NCI-H460 (cell line): Measurements from ENCODE around the gene RTN4RL2. TPM values are rescaled to one million over a fixed set of nuclear protein-coding genes. Genes with fewer than 3 reads are reported as not detected.
A peak's percentile ranks its signal among the peaks of the same experiment; 100 is the strongest.

ENCODE experiments used
- DNase-seq: peaks from one replicate; pipeline ENCODE4 v3.0.0-alpha.2; 2016; ENCODE audit warnings: low read depth; ENCODE audit errors: extremely low read depth
- polyA plus RNA-seq: library from polyadenylated mRNA; depleted of rRNA; stranded (reverse); fragments of >200 nt; gene quantifications from 2 replicates; pipeline ENCODE4 v1.2.3, GENCODE V29; 2014; cell fraction: nucleus; rRNA removed
- total RNA-seq: library from RNA; depleted of rRNA; stranded (reverse); fragments of >200 nt; shearing (Covaris generic); gene quantifications from 2 replicates; pipeline ENCODE4 v1.2.3, GENCODE V29; 2014; rRNA removed

RTN4RL2 gene
- total RNA-seq, result 0.45 and 0.72 TPM in 2 replicates
- 2.7 and 4.3 TPM in 2 replicates for polyA plus RNA-seq

- peak; percentile 37 for DNase-seq
Observed at GRCh38 chr11:57460022-57460757, at the start of gene RTN4RL2. RTN4RL2 (plus strand) TSS chr11:57460528; CDS start chr11:57460866, 338 bp downstream.

- DNase-seq, result no peak
Observed at GRCh38 chr11:57413681-57414080, 46.6 kb upstream of the RTN4RL2 start.

GRCh38 chr11:57414612-57415212 is 45.6 kb upstream of the RTN4RL2 start:
- DNase-seq, result no peak

- DNase-seq, result no peak
Observed at GRCh38 chr11:57416436-57416835, 43.9 kb upstream of the RTN4RL2 start.

GRCh38 chr11:57417056-57417455 is 43.3 kb upstream of the RTN4RL2 start:
- no peak for DNase-seq

GRCh38 chr11:57418131-57418530 is 42.2 kb upstream of the RTN4RL2 start:
- DNase-seq, result no peak

GRCh38 chr11:57419146-57419545 is 41.2 kb upstream of the RTN4RL2 start:
- no peak for DNase-seq

- DNase-seq, result no peak
Observed at GRCh38 chr11:57421066-57421465, 39.3 kb upstream of the RTN4RL2 start.

GRCh38 chr11:57421805-57422204 is 38.5 kb upstream of the RTN4RL2 start:
- no peak for DNase-seq

GRCh38 chr11:57422669-57423068 is 37.7 kb upstream of the RTN4RL2 start:
- DNase-seq, result no peak

- no peak for DNase-seq
Observed at GRCh38 chr11:57424137-57424791, 36.1 kb upstream of the RTN4RL2 start.

GRCh38 chr11:57424792-57425564 is 35.4 kb upstream of the RTN4RL2 start:
- DNase-seq, result no peak

- no peak for DNase-seq
Observed at GRCh38 chr11:57425565-57426438, 34.5 kb upstream of the RTN4RL2 start.

- no peak for DNase-seq
Observed at GRCh38 chr11:57426439-57426928, 33.8 kb upstream of the RTN4RL2 start.

GRCh38 chr11:57426929-57427726 is 33.2 kb upstream of the RTN4RL2 start, which contains the start of gene SLC43A3:
SLC43A3 (minus strand) TSS chr11:57427121; CDS start chr11:57426172, 949 bp downstream.
- no peak for DNase-seq

GRCh38 chr11:57427727-57428082 is 32.6 kb upstream of the RTN4RL2 start:
- DNase-seq, result no peak

GRCh38 chr11:57428643-57429042 is 31.7 kb upstream of the RTN4RL2 start:
- DNase-seq, result no peak

- no peak for DNase-seq
Observed at GRCh38 chr11:57429946-57430345, 30.4 kb upstream of the RTN4RL2 start.

- no peak for DNase-seq
Observed at GRCh38 chr11:57430952-57431351, 29.4 kb upstream of the RTN4RL2 start.
